ENCODE results near the gene ACOT12. TPM values are rescaled to one million over a fixed set of nuclear protein-coding genes. Genes with fewer than 3 reads are reported as not detected.

ACOT12 gene
- total and polyA plus RNA-seq, 2 donors (not counting 1 experiment from before 2014, with no cell fraction given) = 0.06 TPM; not detected in 1

DNA sequence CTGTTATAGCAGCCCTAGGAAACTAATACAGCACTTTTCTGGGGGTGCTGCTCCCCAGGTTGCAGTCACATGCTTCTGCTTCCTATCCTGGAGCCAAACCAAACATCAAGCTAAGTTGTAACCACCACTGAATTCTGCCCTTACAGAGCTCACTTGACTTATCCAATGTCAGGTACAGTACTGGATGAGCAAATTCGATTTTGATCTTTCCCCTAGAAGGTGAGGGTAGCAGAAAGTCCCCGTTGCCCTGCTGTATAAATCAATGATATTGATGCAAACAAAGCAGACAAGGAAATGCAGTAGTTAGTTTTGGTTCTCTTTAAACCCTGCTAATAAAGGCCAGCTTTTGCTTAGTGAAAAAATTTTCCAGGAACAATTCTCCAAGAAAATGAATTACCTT lies 56.1 kb downstream of the ACOT12 start:
- WGBS (ENCODE audit: insufficient coverage) = no CpG with 5 or more reads among the region's 2 CpGs
- no peak overlapping the region for H3K9ac ChIP-seq (ENCODE audit: low read length)
- POLR2A ChIA-PET = no interaction called here

GRCh38 chr5:81336556-81336955 lies 57.4 kb downstream of the ACOT12 start:
- no peak overlapping the region for H2AFZ ChIP-seq (ENCODE audit: insufficient read depth, low read depth, low read length, poor library complexity, severe bottlenecking)
- Mint-ChIP-seq H3K4me3 (no peak overlapping the region), H3K4me1 (no peaks in the 10 kb centered on the region), H3K27ac (no peak overlapping the region), H3K9me3 (ENCODE audit: insufficient read depth) (no peaks in the 10 kb centered on the region), H3K27me3 (peaks cover 3% of the 10 kb centered on the region)
- H3K9ac ChIP-seq (ENCODE audit: low read length) = no peak overlapping the region
- no peaks in the 10 kb centered on the region for H3K79me2 ChIP-seq (ENCODE audit: control insufficient read depth, insufficient read depth, low read length)
- ChIA-PET POLR2A (no interaction called here), CTCF (no interaction called here)
- H3K27me3 ChIP-seq (replicated peaks in 1 of 4; ENCODE audit: control extremely low read depth in 1 of 4, control insufficient read depth in 3 of 4, insufficient read depth in 4 of 4, low read length in 3 of 4) = peaks cover 0 to 3% (median 0%) of the 10 kb centered on the region in 4 experiments
- no peak overlapping the region for H3K4me2 ChIP-seq (replicated peaks; ENCODE audit: low read depth, low read length, poor library complexity, severe bottlenecking)
- ATAC-seq (ENCODE audit: low read depth) (no peak), DNase-seq (no peak)
- H4K20me1 ChIP-seq (ENCODE audit: control insufficient read depth, insufficient read depth, low read length, poor library complexity, severe bottlenecking) = no peaks in the 10 kb centered on the region
- TF ChIP-seq CTCF (IDR thresholded peaks at IDR 0.05) (no peak), EZH2 (IDR thresholded peaks at IDR 0.05; ENCODE audit: borderline replicate concordance, insufficient read depth, low read depth, low read length, poor library complexity, severe bottlenecking) (no peak)
- WGBS (ENCODE audit: insufficient coverage) = no CpG with 5 or more reads among the region's 1 CpG
- no peaks in the 10 kb centered on the region for H3K36me3 ChIP-seq (replicated peaks in 1 of 2; ENCODE audit: control extremely low read depth in 1 of 2, control insufficient read depth in 1 of 2, extremely low read depth in 1 of 2, insufficient read depth in 2 of 2, low read length in 1 of 2)
- peaks cover 2 to 12% (median 4%) of the 10 kb centered on the region in 3 donors for H3K9me3 ChIP-seq (ENCODE audit: control extremely low read depth in 1 of 3, control insufficient read depth in 2 of 3, insufficient read depth in 1 of 3, low read length in 2 of 3)
- H3K4me1 ChIP-seq (ENCODE audit: control insufficient read depth in 2 of 2, insufficient read depth in 2 of 2, low read length in 2 of 2) = no peaks in the 10 kb centered on the region
- intact Hi-C loops (cut with micrococcal nuclease) = no loop called here
- H3K27ac ChIP-seq (ENCODE audit: low read length in 2 of 2) = no peak overlapping the region
- no peak overlapping the region for H3K4me3 ChIP-seq (ENCODE audit: control extremely low read depth in 1 of 5, extremely low read depth in 1 of 5, insufficient read depth in 1 of 5, low read depth in 2 of 5, low read length in 4 of 5)

More for the DNA sequence above, 56.1 kb downstream of the ACOT12 start:
- ATAC-seq (ENCODE audit: low read depth) (no peak), DNase-seq (no peak)
- no peak for TF ChIP-seq EZH2 (IDR thresholded peaks at IDR 0.05; ENCODE audit: borderline replicate concordance, insufficient read depth, low read depth, low read length, poor library complexity, severe bottlenecking)
- no peak for TF ChIP-seq CTCF (IDR thresholded peaks at IDR 0.05)
- H3K4me1 Mint-ChIP-seq = no peaks in the 10 kb centered on the region
- intact Hi-C loops (cut with micrococcal nuclease) = no loop called here
- Histone ChIP-seq H4K20me1 (ENCODE audit: control insufficient read depth, insufficient read depth, low read length, poor library complexity, severe bottlenecking) (no peaks in the 10 kb centered on the region), H3K27ac (ENCODE audit: low read length in 2 of 2) (no peak overlapping the region), H3K9me3 (ENCODE audit: control extremely low read depth in 1 of 3, control insufficient read depth in 2 of 3, insufficient read depth in 1 of 3, low read length in 2 of 3) (peaks cover 2 to 12% (median 4%) of the 10 kb centered on the region in 3 donors), H3K4me3 (ENCODE audit: control extremely low read depth in 1 of 5, extremely low read depth in 1 of 5, insufficient read depth in 1 of 5, low read depth in 2 of 5, low read length in 4 of 5) (no peak overlapping the region), H2AFZ (ENCODE audit: insufficient read depth, low read depth, low read length, poor library complexity, severe bottlenecking) (no peak overlapping the region), H3K27me3 (replicated peaks in 1 of 4; ENCODE audit: control extremely low read depth in 1 of 4, control insufficient read depth in 3 of 4, insufficient read depth in 4 of 4, low read length in 3 of 4) (peaks cover 0 to 3% (median 0%) of the 10 kb centered on the region in 4 experiments), H3K79me2 (ENCODE audit: control insufficient read depth, insufficient read depth, low read length) (no peaks in the 10 kb centered on the region), H3K36me3 (replicated peaks in 1 of 2; ENCODE audit: control extremely low read depth in 1 of 2, control insufficient read depth in 1 of 2, extremely low read depth in 1 of 2, insufficient read depth in 2 of 2, low read length in 1 of 2) (no peaks in the 10 kb centered on the region), H3K4me2 (replicated peaks; ENCODE audit: low read depth, low read length, poor library complexity, severe bottlenecking) (no peak overlapping the region), H3K4me1 (ENCODE audit: control insufficient read depth in 2 of 2, insufficient read depth in 2 of 2, low read length in 2 of 2) (no peaks in the 10 kb centered on the region)
- H3K27me3 Mint-ChIP-seq = peaks cover 3% of the 10 kb centered on the region
- H3K9me3 Mint-ChIP-seq (ENCODE audit: insufficient read depth) = no peaks in the 10 kb centered on the region
- no peak overlapping the region for H3K27ac Mint-ChIP-seq
- H3K4me3 Mint-ChIP-seq = no peak overlapping the region
- CTCF ChIA-PET = no interaction called here
